HG02852 (cell line): ENCODE measurements around the gene MTPN.
A peak's percentile ranks its signal among the peaks of the same experiment; 100 is the strongest.

Experiments used
- ATAC-seq: cut with Tn5 transposase; IDR thresholded peaks from one replicate; pipeline ENCODE4 v1.9.1; 2021; ENCODE audit warnings: mild to moderate bottlenecking, moderate library complexity; ENCODE audit not compliant: unreplicated experiment

The MTPN gene

GRCh38 chr7:135977007-135977741 lies at the start of gene MTPN:
Gene MTPN (minus strand): TSS chr7:135977359. CDS start chr7:135977100, 259 bp downstream.
- peak; percentile 58 for ATAC-seq

GRCh38 chr7:136026209-136026608 lies 49.0 kb upstream of the MTPN start:
- ATAC-seq: no peak

DNA sequence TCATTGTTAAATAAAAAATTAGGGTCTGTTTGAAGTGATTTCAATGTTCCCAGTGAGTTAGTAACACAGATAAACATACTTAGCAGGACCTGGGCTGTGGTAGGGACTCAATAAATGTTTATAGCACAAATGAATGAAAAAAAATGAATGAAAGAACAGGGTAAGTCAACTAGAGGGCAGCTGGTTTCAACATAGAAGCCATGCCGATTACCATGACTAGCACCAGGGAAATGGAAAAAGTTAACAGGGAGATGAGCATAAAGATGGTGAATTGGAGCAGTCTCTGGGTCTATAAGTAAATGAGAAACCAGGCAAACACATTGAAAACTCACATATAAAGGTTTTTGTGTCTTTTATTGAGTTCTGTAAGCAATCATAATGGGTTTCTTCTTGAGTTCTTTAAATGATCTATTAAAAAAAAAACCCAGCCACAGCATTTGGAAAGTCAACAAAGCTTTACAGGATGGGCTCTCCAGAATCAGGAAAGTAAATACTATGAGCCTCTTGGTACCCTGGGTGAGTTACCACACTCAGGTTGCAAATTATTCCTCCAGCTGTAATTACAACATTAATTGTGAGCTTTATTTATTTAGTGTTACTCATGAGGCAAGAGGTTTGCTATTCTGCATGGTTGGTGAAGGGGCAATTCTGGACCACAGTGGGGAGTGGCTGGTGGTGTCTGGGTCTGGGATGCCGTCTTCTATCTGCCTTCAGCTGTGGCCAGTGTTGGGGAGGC lies 46.1 kb upstream of the MTPN start:
- no peak for ATAC-seq

DNA sequence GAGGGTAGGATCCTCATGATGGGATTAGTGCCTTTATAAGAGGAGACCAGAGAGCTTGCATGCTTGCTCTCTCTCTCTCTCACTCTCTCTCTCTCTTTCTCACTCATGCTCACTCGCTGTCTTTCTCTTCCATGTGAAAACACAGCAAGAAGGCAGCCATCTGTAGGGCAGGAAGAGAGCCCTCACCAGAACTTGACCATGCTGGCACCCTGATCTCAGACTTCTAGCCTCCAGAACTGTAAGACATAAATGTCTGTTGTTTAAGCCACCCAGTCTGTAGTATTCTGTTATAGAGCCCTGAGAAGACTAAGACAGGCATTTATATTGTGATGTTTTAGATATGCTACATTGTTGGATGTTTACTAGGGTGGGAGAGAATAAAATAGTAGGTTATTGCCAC lies 43.4 kb upstream of the MTPN start:
- ATAC-seq: no peak

GRCh38 chr7:136018104-136018503 lies 40.9 kb upstream of the MTPN start:
- no peak for ATAC-seq

- no peak for ATAC-seq
These were observed 39.7 kb upstream of the MTPN start for GRCh38 chr7:136016649-136017395.

- ATAC-seq: no peak
These were observed 38.5 kb upstream of the MTPN start for GRCh38 chr7:136015638-136016037.

- ATAC-seq: no peak
These were observed 37.5 kb upstream of the MTPN start for GRCh38 chr7:136014659-136015058.

GRCh38 chr7:136012238-136012637 lies 35.1 kb upstream of the MTPN start:
- ATAC-seq: no peak

- ATAC-seq: no peak
These were observed 32.4 kb upstream of the MTPN start for GRCh38 chr7:136009488-136010079.

DNA sequence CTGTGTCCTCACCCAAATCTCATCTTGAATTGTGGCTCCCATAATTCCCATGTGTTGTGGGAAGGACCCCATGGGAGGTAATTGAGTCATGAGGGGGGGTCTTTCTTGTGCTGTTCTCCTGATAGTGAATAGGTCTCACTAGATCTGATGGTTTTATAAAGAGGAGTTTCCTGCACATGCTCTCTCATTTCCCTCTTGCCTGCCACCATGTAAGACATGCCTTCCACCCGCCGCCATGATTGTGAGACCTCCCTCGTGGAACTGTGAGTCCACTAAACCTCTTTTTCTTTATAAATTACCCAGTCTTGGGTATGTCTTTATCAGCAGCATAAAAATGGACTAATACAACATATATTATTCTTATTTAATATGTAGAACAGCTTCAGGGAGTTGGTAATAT lies 29.0 kb upstream of the MTPN start:
- ATAC-seq: no peak

GRCh38 chr7:136004083-136004482 lies 26.9 kb upstream of the MTPN start:
- no peak for ATAC-seq

DNA sequence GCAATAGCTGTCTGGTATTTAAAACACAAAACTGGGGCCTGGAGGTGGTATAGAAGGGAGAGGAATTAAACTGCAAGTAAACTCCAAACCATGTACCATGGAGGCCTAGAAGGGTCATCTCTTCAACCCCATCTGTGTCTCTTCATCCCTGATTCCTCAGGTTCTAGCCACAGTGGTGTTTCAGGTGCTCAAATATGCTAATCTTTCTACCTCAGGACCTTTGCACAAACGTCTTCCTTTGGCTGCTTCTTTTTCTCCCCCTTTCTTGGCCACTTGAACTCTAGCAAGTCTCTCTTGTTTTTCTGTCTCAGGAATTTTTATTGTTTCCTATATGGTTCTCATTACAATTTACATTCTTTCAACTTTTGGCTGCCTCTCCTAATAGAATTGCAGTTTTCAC lies 25.6 kb upstream of the MTPN start:
- no peak for ATAC-seq

GRCh38 chr7:136000288-136000913 lies 23.2 kb upstream of the MTPN start:
- no peak for ATAC-seq

DNA sequence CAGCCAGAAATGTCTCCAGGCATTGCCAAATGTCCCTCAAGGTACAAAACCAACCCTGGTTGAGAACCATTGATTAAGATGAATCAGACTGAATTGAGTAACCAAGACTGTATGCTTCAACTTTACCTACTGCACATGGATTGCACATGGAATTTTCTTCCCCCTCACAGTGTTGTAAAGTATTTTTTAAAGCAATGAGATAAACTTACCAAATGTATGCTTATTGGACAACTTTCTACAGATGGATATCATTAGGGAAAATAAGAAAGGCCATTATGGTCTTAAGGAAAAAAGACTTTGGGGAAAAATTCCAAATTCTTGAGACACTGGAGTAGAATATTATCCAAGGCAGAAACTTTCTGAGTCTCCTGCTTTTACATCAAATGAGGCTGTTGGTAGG lies 20.9 kb upstream of the MTPN start:
- ATAC-seq: no peak

- no peak for ATAC-seq
These were observed 18.6 kb upstream of the MTPN start for GRCh38 chr7:135995748-135996147.

DNA sequence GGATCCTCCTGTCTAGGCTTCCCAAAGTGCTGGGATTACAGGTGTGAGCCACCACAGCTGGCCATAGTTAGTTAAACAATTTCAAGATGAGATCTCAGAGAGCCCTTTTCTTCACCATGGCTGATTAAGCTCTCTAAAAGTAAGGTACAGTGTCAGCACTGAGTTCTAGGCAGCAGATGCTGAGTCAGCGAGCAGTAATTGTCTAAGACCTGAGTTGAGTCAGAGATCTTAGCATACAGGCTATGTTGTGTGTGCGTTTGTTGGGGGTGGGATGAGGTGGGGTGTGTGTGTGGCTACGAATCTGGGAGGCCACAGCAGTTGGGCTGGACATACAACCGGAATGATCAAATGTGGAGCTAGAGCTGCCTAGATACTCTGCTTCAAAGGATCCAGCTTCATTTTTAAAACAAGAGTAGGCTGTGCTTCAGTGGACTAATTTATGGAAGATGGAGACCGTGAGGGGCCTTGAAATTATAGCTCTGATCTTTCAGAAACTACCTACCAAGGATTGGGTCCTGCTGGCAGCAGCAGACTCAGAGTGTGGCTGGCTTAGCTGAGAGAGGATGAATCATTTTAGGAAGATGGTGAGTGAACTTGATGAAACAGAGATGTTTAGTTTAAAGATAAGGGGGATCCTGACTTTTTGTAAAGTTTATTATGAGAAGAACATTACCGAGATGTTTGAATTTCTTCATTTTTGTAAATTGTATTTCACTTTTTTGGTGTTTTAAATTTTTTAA lies 17.5 kb upstream of the MTPN start:
- peak; percentile 13 for ATAC-seq

DNA sequence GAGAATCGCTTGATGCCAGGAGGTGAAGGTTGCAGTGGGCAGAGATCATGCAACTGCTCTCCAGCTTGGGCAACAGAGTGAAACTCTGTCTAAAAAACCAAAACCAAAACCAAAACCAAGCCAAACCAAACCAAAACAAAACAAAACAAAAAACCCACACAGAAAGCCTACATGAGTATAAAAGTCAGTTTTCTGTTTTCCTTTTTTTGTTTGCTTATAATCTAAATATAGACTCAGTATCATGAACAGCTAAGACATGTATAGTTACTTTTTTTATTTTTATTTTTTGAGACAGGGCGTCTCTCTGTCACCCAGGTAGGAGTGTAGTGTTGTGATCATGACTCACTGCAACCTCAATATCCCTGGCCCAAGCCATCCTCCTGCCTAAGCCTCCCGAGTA lies 16.8 kb upstream of the MTPN start:
- peak; percentile 77 for ATAC-seq

DNA sequence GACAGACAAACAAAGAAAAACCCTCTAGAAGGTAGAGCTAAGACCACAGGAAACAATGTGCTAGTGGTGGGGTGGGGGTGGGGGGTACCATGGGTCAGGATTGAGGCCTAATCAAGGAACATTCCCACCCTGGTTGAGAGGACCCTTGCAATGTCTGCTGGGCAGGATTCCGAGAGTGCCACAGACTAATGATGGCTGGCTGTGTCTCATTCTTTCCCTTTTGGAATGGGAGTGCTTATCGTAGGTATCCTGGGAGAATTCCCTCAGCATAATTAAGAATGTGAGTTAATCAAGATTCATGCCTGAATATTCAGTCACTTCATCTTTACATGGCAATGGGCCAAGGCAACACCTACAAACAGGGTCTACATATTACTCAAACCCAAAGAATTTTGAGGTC lies 14.7 kb upstream of the MTPN start:
- no peak for ATAC-seq

GRCh38 chr7:135991322-135991721 lies 14.2 kb upstream of the MTPN start:
- ATAC-seq: no peak
